ENCODE measurements around the gene TLX3. TPM values are rescaled to one million over a fixed set of nuclear protein-coding genes. Genes with fewer than 3 reads are reported as not detected.

TLX3 gene
- total RNA-seq, 1 experiment from 2014 or later, result not detected

- H3K36me3 Mint-ChIP-seq (ENCODE audit: insufficient read depth in 1 of 3, low read depth in 3 of 3), result no peaks in the 10 kb centered on the region
- Histone ChIP-seq H3T11ph (ENCODE audit: low read length) (no peak overlapping the region), H4K8ac (replicated peaks; ENCODE audit: insufficient read length, low read depth, low read length) (no peak overlapping the region), H3K27me3 (ENCODE audit: insufficient read depth, low read length) (no peaks in the 10 kb centered on the region), H3K18ac (ENCODE audit: insufficient read length, low read depth, low read length) (no peak overlapping the region), H3K4me2 (ENCODE audit: insufficient read depth, insufficient read length, low read length) (no peak overlapping the region), H3K27ac (ENCODE audit: insufficient read length, low read depth, low read length) (no peak overlapping the region), H3K14ac (ENCODE audit: insufficient read depth, low read length) (no peak overlapping the region), H3K4ac (ENCODE audit: low read depth, low read length) (no peak overlapping the region), H3K23me2 (ENCODE audit: insufficient read length, low read depth, low read length, poor library complexity, severe bottlenecking) (no peaks in the 10 kb centered on the region), H3K79me1 (ENCODE audit: insufficient read depth, low read depth, low read length, poor library complexity, severe bottlenecking) (no peaks in the 10 kb centered on the region), H4K20me1 (ENCODE audit: control insufficient read depth, insufficient read depth, insufficient read length) (no peaks in the 10 kb centered on the region), H4K5ac (ENCODE audit: insufficient read length, low read depth, low read length) (no peak overlapping the region), H3K79me2 (ENCODE audit: insufficient read depth, low read length) (no peaks in the 10 kb centered on the region), H2BK12ac (ENCODE audit: insufficient read length, low read depth, low read length) (no peak overlapping the region), H2BK120ac (ENCODE audit: low read depth, low read length, poor library complexity, severe bottlenecking) (no peak overlapping the region), H2AK5ac (ENCODE audit: insufficient read length, low read length) (no peak overlapping the region), H2BK20ac (ENCODE audit: low read depth, low read length, poor library complexity, severe bottlenecking) (no peak overlapping the region), H3K23ac (ENCODE audit: insufficient read length, low read depth, low read length) (no peak overlapping the region), H3K9ac (ENCODE audit: extremely low read depth, insufficient read length, low read length) (no peak overlapping the region), H2BK15ac (ENCODE audit: low read depth, low read length) (no peak overlapping the region), H3K4me1 (ENCODE audit: insufficient read depth, low read length) (no peaks in the 10 kb centered on the region), H2BK5ac (ENCODE audit: insufficient read length, low read length) (no peak overlapping the region), H4K91ac (ENCODE audit: insufficient read length, low read depth, low read length) (no peak overlapping the region), H3K56ac (ENCODE audit: insufficient read length, low read depth, low read length) (no peak overlapping the region), H3K9me3 (ENCODE audit: control insufficient read depth, low read depth, low read length) (no peaks in the 10 kb centered on the region), H2AFZ (ENCODE audit: low read length) (no peak overlapping the region)
- H3K27me3 Mint-ChIP-seq (ENCODE audit: low read depth), result peaks cover 13% of the 10 kb centered on the region
- no CpG with 5 or more reads among the region's 4 CpGs for WGBS (ENCODE audit: extremely low coverage, insufficient read length, low lambda C conversion rate)
- no peak overlapping the region for H3K4me3 Mint-ChIP-seq
- H3K4me1 Mint-ChIP-seq, result no peaks in the 10 kb centered on the region
- no peak for DNase-seq
- no peak overlapping the region for H3K27ac Mint-ChIP-seq
- TF ChIP-seq, protein P1, sequence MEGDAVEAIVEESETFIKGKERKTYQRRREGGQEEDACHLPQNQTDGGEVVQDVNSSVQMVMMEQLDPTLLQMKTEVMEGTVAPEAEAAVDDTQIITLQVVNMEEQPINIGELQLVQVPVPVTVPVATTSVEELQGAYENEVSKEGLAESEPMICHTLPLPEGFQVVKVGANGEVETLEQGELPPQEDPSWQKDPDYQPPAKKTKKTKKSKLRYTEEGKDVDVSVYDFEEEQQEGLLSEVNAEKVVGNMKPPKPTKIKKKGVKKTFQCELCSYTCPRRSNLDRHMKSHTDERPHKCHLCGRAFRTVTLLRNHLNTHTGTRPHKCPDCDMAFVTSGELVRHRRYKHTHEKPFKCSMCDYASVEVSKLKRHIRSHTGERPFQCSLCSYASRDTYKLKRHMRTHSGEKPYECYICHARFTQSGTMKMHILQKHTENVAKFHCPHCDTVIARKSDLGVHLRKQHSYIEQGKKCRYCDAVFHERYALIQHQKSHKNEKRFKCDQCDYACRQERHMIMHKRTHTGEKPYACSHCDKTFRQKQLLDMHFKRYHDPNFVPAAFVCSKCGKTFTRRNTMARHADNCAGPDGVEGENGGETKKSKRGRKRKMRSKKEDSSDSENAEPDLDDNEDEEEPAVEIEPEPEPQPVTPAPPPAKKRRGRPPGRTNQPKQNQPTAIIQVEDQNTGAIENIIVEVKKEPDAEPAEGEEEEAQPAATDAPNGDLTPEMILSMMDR (conservative IDR thresholded peaks at IDR 0.05), result no peak
- no peaks in the 10 kb centered on the region for H3K9me3 Mint-ChIP-seq
These were observed 17.7 kb upstream of the TLX3 start for GRCh38 chr5:171291371-171291770.
